ENCODE measurements around the gene ADCY5. TPM values are rescaled to one million over a fixed set of nuclear protein-coding genes. Genes with fewer than 3 reads are reported as not detected.

The ADCY5 gene
- polyA plus RNA-seq, 1 donor = 10.6 TPM

DNA sequence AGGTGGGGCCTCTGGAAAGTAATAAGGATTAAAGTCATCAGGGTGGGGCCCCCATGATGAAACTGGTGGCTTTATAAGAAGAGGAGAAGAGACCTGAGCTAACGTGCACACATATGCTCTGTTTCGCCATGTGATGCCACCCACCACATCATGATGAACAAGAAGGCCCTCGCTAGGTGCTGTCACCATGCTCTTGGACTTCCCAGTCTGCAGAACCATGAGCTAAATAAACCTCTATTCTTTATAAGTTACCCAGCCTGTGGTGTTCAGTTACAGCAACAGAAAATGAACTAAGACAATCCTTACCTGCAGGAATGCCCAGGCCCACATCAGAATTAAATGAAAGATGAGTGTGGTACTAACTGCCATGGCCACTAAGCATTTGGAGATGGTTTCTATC, 79.8 kb downstream of the ADCY5 start:
- DNase-seq = no peak

DNA sequence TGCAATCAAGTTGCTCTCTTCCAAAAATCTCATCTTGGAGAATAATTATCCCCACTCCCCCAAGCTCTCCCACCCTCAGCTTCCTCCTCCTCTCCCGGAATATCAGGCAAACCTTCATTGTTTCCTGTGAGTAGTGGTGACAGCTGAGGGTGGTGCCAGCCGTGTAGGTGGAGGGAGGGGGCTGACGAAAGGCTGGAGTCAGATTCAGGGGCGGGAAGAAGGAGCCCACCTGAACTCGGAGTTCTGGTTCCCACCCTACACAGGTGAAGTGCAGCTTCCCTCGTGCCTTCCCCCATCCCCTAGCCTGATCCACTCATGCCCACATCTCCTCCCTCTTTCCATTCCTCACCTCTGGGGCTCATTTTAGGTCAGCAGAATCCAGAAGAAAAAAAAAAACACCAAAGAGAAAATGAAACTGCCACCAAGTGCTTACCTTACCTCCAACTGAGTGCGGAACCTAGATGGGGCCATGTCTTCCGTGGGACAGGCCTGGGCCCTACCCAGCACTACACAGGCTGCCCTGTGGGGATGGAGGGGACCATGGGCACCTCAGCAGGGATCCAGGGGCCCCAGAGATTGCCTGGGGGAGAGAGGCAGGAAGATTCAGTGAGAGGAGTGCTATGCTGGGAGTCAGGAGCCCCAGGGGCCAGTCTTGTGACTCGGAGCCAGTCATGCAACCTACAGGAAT, 81.3 kb downstream of the ADCY5 start:
- no peak for DNase-seq

DNA sequence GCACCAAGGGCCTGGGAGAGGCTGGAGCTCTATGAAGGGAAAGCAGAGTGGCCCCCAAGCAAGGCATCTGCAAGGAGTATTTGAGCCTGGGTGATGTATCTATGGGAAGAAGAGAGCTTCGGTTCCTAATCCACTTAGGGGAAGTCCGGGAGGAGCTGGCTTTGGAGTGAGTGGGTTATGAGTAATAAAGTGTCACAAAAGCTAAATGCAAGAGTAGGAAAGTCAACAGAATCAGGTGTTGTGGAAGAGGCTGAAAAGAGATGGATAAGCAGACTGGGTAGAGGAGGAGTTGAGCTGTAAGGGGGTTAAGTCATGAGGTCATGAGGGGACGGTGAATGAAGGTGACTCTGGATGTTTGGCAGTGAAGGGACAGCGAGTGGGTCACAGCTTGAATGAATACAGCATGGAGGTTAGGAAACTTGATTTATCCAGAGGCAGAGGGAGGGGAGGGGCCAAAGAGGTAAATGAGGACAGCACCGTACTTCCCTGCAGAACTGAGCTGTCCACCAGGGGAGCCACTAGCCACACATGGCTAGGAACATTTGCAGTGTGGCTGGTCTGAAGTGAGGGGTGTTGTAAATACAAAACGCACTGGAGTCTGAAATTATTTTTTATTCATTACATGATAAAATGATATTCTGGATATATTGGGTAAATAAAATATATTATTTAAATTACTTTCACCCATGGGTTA, 83.3 kb downstream of the ADCY5 start:
- no peak for DNase-seq

DNA sequence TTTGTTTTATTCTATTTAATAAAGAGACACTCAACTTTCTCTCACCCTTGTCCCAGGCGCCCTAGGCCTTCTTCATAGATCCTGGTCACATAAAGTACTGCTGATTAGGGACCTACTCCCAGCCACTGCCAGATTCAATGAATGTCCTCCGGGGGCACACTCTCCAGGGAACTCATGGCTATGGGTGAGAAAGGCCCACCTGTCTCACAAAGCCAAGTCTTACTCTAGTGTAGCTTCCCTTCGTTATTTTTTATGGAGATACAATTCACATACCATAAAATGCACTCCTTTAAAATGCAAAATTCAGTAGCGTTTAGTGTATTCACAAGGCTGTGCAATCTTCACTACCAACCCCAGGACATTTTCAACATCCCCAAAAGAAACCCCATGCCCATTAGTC, 87.8 kb downstream of the ADCY5 start:
- no peak for DNase-seq

DNA sequence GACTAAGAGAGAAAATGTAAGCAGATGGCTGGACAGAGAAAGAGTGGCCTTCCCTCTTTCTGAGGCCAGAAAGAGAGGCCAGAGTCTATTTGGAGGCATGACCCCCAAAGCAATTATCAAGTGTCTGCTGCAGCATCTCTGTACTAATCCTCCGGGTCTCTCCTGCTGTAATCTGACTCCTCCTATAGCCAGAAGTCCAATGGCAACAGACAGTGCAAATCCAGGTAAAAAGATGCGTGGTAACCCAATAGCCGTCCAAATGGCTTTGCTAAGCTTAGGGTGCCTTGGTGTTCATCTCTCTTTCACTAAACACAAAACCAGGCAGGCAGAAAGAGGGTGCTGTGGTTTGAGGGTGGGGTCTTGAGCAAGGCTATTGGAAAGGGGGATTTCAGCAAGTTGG, 91.6 kb downstream of the ADCY5 start:
- no peak for DNase-seq

DNA sequence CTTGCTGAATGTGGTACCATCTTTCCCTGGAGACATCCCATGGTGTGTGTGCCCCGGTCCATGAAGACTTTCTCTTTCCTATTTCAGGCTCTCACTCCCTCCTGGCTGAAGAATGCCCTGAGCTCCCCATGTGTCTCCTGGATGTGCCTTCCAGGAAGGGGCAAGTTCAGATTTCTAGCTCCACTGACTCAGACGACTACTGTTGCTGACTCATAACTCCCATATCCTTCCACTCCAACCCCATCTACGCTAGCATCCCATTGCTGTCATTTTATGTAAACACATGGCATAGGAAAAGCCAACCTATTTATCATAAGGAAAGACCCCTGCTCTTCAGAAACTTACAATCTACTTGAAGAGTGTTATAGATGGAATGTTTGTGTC, 95.0 kb downstream of the ADCY5 start:
- DNase-seq = no peak

DNA sequence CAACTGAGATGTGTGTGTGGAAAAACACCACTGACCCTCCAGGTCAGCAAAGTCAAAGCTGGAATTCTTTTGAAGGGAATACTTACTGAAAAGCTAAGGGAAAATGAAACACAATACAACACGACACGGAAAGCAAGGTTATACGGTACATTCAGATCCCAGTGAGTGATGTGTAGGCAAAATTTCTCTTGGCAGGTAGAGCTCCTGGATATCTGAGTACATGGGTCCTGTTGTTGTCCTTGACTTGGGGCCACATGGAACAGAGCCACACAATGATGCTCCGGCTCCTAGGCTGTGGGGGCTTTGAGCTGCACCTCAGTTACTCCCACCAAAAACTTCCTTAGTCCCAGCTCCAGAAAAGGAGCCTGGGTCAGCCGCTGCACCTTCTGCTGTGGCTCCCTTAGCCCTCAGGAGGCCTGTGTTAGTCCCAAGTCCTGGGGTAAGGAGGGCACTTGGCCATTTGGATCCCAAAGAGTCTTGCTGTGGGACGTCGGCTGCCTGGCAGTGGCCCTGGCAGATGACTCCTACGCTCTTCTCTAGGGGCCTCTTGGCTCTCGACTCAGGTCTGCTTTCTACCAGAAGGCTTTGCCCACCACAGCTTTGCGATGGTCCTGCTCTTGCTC, 95.6 kb downstream of the ADCY5 start:
- DNase-seq = no peak

DNA sequence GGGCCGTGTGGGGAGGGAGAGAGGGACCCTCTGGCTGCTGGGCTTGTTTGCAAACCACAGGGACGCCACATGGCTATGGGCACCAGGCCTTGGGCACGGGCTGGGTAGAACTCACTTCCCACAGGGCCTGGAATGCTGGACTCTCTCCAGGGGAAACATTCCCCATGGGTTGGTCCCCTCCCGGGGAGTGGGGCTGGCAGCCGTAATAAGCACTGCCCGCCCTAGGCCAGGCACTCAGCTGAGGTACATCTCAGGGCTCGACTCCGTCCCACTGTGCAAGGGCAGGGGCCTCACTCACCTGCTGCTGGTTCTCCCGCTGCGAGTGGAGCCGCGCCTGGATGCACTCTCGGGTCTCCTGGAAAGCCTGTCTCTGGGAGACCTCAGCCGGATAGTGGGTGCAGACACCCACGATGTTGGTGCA, 96.7 kb downstream of the ADCY5 start:
- no peak for DNase-seq

DNA sequence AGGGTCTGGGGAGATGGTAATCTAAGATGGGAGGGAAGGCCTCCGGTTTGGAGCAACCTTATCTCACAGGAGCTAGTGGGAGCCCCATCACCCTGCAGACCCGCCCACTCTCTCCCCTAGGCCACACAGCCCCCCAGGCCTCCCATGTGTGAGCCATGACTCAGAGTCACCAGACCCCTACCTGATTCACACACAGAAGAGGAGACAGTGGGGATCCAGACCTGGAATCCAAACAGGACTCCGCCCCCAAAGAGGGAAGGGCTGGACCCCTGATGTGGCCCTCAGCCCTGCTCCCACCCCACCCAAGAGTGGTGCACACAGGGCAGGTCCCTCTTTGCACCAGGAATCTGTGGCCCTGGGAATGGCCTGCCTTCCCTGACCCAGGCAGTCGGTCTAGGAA, 97.4 kb downstream of the ADCY5 start:
- no peak for DNase-seq

DNA sequence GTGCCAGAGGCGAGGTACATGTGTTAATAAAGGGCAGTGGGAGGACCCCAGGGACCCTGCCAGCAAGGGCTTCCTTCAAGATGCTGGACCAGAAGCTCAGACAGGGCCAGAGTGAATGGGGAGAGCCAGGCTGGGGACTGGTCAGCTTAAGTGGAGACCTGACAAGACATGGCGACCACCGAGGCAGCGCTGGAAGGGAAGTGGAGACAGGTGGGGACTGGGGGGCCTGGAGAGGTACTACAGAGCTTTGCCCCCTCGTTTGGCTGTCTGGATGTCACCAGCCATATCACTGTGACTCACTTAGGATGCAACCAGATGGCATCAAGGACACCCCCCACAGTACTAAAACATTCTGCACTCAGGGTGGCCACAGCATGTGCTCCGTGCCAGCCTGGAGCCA, 97.9 kb downstream of the ADCY5 start:
- no peak for DNase-seq

DNA sequence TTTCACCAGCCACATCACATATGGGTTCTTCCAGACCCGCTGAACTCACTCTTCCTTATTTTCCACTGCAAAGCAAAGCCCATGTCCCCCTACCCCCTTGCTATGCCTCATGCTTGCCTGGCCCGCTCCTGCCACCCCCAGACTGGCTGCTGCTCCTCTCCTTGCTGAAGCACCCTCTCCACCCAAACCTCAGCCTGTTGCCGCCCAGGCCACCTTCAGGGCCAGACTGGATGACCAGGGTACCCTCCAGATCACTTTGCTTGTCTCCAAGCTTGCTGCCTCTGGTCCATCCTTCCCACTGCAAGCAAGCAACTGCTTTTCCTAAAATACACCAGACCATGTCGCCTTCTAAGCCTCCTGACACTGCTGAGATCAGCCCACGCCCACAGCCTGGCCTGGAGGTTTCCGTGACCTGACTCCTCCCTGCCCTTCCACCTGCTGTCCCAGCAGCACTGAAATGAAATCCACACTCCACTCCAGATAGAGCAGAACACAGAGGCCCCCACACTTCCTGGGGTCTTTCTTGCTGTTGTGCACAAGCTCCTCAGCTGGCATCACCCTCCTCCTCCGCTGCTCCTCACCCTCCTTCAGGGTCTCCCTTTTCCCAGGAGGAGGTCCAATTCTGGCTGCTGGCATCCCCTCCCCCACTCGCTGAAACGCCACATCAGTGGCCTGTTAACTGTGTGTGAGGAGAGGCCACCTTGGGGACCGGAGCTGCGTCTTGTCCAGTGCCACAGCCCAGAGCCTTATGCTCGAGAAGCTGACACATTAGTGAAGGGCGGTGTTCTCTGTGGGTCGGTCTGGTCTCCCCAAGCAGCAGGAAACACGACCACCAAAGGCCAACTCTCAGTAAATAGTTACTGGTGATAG, 99.1 kb downstream of the ADCY5 start:
- no peak for DNase-seq

DNA sequence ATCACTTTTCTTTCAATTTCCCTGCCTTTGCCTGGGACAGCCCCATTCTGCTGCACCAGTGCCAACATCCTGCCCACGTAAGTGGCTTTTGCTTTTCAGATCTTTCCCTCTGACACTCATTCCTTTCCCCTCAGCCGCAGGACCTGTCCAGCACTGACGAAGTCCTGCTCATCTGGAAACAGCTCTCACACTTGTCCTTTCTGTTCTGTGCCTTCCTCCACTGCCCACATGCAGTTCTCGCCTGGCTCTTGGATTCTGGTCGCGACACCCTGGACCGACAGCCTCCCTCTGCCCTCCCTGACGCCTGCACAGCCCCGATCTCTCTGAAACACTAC, 99.7 kb downstream of the ADCY5 start:
- no peak for DNase-seq

DNA sequence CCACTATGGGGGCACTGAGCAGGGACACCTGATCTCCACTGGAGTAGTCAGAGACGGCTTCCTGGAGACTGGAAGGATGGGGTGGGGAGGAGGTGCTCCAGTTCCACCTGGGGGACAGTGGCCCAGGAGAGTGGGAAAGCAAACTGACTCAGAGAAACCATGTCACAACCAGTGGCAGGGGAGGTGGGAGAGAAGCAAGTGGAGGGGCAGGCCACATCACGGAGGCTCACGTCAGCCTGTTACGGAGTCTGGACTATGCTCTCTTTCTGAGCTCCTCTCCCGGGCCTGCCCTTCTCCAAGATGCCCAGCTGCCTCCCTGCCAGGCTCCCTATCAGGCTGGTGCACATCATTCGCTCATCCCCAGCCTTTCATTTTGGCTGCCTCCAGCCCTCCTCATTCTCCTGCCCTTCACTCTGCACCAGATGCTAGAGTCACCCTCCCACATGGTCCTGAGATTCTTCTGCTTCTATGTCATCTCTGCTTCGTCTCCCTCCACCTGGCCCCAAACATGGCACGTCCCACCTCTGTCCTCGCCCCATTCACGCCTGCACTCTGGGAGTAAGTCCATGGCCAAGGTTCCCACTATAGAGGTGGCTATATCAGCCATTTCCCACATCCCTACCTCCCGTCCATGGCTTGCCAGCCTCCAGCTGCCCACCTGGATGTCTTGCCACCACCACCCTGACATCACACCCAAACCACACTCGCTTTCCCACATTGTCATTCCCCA, 100.3 kb downstream of the ADCY5 start:
- DNase-seq = no peak

DNA sequence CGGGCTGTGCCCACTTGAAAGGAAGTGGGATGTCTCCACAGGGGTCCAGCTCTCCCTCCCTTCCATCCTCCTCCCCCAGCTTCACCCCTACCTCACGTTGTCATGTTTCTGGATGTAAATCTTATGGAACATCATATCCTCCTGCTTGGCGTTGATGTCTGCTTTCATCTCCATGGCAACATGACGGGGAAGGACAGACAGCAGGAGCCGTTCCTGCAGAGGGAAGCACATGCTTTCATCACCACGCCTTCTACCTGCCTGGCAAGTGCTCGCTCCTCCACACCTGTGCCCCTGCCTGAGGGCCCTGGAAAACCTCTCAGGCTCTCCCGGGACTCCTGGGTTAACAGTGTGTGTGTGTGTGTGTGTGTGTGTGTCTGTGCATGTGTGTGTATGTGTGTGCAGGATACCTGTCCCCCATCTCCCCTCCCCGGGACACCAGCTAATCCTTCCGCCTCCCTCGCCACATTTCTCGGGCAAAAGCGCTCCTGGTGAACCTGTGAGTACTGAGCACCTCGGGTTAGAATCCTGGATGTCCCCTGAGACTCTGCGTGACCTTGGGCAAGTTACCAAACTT, 101.1 kb downstream of the ADCY5 start:
- no peak for DNase-seq

DNA sequence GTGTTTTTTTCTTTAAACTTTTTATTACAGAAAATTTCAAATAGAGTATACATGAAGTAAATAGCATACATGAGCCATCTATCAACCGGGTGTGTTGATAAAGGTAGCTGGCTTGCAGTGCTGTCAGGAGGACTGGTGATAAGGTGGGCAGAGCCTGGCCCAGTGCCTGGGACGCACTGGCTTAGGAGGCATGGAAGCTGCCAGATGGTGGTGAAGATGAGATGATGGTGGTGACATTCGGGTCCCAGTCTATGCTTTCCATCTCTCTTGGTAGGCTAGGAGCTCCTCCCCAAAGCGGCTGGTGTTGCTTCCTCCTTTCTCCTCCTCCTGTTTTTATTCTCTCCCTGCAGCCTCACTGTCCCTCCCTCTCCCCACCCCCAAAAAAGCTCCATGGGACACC, 101.7 kb downstream of the ADCY5 start:
- no peak for DNase-seq

DNA sequence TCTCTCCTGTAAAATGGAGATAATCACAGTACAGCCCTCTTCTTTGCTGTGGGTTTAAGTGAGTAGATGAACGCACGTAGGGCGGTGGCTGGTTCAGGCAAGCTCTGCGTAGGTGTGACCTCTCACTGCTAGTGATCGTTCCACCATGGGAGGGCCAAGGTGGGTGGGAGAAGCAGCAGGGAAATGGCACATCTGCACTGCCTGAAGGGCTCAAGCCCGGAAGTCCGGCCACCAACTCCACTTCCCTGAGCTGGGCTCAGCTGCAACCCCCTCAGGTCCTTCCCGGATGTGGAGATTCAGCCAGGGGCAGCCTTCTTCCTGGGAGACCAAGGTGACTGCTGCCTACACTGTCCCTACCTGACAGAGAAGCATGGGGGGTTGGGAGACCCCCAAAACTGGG, 102.9 kb downstream of the ADCY5 start:
- no peak for DNase-seq

DNA sequence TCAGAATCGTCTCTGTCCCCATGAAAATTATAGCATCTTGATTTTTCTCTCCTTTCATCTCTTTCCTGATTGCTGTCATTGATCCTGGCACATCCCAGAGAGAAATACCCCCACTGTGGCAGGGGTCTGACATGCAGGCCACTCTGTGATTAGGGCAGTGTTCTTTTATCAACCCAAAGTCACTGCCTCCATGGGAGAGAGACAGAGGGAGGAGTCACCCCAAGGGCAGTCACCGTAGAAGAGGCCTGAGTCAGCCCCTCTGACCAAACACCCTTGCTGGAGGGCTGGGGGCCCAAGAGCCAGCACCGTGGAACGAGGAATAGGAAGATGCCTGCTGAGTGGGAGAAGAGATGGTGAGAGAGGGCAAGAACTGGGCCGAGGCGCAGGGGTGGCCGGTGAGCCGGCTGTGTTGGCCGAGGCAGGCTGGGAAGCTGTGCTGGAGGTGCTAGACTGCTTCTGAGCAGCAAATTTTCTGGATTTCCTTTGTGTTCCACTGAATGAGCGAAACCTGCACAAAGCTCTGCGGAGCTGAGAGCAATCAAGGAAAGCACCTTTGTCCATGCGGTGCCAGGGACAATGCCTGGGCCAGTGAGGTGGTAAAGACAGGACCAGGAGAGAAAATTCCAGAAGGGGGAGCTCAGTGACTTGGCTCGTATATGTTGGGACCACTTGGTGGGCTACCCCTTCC, 103.8 kb downstream of the ADCY5 start:
- no peak for DNase-seq

DNA sequence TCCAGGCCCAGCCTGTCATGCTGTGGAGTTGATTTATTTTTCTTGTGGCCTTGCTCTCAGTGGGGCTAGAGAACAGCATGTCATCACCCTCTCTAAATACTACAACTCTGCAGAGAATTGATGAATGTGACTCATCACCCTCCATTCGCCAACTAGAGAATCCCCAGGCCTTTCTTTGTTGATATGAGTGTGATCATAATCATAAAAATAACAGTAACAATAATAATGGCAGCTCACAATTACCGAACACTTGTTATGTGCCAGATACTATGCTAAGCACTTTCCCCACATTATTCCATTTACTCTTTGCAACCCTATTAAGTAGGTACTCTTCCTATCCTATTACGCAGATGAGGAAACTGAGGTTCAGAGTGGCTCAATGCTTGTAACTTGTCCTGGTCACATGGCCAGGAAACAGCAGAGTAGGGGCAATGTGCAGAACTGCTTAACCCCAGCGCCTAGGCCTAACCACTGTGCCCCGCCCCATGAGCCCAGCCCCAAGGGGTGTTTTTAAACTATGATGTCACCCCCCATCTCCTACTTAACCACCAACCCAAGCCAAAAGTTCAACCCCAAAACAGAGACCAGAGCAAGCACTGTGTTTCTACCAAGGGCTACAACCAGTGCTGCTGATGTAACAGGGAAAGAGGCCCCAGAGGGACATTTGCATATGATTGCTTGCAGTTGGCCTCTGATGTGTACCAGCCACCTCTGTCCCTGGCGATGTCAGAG, 104.5 kb downstream of the ADCY5 start:
- DNase-seq = no peak

DNA sequence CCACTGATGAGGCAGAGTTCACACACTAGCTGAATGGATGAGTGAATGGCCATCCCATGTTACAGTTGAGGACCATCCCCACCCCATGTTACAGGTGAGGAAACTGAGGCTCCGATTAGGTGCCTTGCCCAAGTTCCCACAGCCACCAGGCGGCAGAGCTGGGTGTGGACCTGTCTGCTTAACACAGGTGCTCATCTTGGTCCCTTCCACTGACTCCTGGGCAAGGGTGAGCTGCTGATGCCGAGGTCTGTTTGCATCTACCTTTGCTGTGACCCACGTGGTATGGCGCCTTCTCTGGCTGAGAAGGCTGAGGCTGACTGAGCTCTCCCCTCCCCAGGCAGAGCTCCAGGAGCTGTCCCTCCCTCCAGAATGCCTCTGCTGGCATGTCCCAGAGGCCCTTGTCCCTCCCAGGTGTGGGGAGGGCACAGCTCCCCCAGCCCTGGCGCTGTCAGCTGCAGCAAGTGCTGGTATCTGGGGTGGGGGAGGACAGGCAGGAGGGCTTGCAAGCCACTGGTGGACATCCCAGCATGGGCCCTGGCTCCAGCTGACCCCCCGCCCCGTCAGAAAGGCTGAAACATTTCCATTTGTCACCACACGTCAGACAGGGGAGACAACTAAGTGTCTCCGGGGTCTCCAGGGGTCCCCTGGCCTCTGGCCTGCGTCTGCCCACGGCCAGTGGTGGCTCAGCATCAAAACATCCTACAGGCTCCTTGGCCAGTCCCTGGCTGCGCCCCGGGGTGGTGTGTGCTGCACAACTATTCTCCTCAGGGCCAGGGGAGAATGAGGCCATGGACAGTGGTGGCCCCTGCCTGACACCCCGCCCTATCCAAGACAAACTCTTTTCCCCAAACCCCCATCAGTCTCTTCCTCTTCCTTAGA, 105.4 kb downstream of the ADCY5 start:
- DNase-seq = no peak

Data from left kidney (tissue), 2 donors.